SK-N-MC (cell line): ENCODE measurements around the gene TXNRD1.

Source experiments
- DNase-seq: peaks from one replicate; pipeline ENCODE4 v3.0.0-alpha.2; 2011; ENCODE audit warnings: low read depth, low spot score
- H3K27ac ChIP-seq: fragments of 200-600 bp; sonication (generic); 2 replicates; pipeline ENCODE4 v1.5.1; 2016; ENCODE audit warnings: mixed run types
- H3K36me3 ChIP-seq: fragments of 200-600 bp; sonication (generic); 2 replicates; pipeline ENCODE4 v1.6.1; 2017; ENCODE audit warnings: antibody characterized with exemption, low read length, mixed read lengths; ENCODE audit not compliant: insufficient read depth
- H3K4me3 ChIP-seq: fragments of 200-600 bp; sonication (generic); 2 replicates; pipeline ENCODE4 v1.5.1; 2016
- H3K9ac ChIP-seq: fragments of 200-600 bp; sonication (generic); 2 replicates; pipeline ENCODE4 v1.8.0; 2017; ENCODE audit warnings: mixed run types, mixed read lengths; ENCODE audit not compliant: insufficient read length
- H3K9me3 ChIP-seq: fragments of 200-600 bp; sonication (generic); 2 replicates; pipeline ENCODE4 v1.6.1; 2017; ENCODE audit warnings: low read depth, mild to moderate bottlenecking, antibody characterized with exemption, low read length, moderate library complexity, mixed read lengths
- EZH2 ChIP-seq: fragments of 200-600 bp; sonication (generic); IDR thresholded peaks from one replicate; pipeline ENCODE4 v1.6.1; 2017; ENCODE audit warnings: antibody characterized with exemption
- FOXP2 ChIP-seq: optimal IDR thresholded peaks from 2 replicates; pipeline ENCODE3; 2011; ENCODE audit warnings: mild to moderate bottlenecking, moderate library complexity; ENCODE audit not compliant: insufficient read depth; ENCODE audit errors: extremely low read length, control extremely low read depth
- POLR2AphosphoS5 ChIP-seq: IDR thresholded peaks from 2 replicates; pipeline ENCODE4 v1.6.1; 2012; ENCODE audit warnings: mild to moderate bottlenecking, low read depth, low read length, borderline replicate concordance

Gene TXNRD1

GRCh38 chr12:104294927-104295668, 79.5 kb downstream of the TXNRD1 start:
- no peak for DNase-seq
- H3K9me3 ChIP-seq, result no peaks in the 10 kb centered on the region
- peaks cover 81% of the 10 kb centered on the region for H3K36me3 ChIP-seq
- H3K9ac ChIP-seq, result no peak overlapping the region
- no peak overlapping the region for H3K4me3 ChIP-seq
- no peak for TF ChIP-seq POLR2AphosphoS5
- TF ChIP-seq FOXP2, result no peak
- TF ChIP-seq EZH2, result no peak
- H3K27ac ChIP-seq, result no peak overlapping the region

- Histone ChIP-seq H3K27ac (no peak overlapping the region), H3K9ac (no peak overlapping the region), H3K4me3 (no peak overlapping the region), H3K36me3 (peaks cover 86% of the 10 kb centered on the region), H3K9me3 (no peaks in the 10 kb centered on the region)
- DNase-seq, result no peak
- TF ChIP-seq POLR2AphosphoS5 (no peak), EZH2 (no peak)
Observed at GRCh38 chr12:104295954-104296353, 80.4 kb downstream of the TXNRD1 start.

GRCh38 chr12:104296718-104297117, 81.1 kb downstream of the TXNRD1 start:
- no peak for TF ChIP-seq EZH2
- no peak for TF ChIP-seq POLR2AphosphoS5
- no peak for TF ChIP-seq FOXP2
- H3K36me3 ChIP-seq, result peaks cover 84% of the 10 kb centered on the region
- no peak for DNase-seq

GRCh38 chr12:104297477-104298113, 82.0 kb downstream of the TXNRD1 start:
- no peak overlapping the region for H3K27ac ChIP-seq
- no peaks in the 10 kb centered on the region for H3K9me3 ChIP-seq
- no peak overlapping the region for H3K9ac ChIP-seq
- no peak for DNase-seq
- H3K4me3 ChIP-seq, result no peak overlapping the region
- H3K36me3 ChIP-seq, result peaks cover 79% of the 10 kb centered on the region
- no peak for TF ChIP-seq FOXP2
- no peak for TF ChIP-seq POLR2AphosphoS5
- no peak for TF ChIP-seq EZH2

More at GRCh38 chr12:104296718-104297117, 81.1 kb downstream of the TXNRD1 start:
- no peak overlapping the region for H3K27ac ChIP-seq
- H3K9me3 ChIP-seq, result no peaks in the 10 kb centered on the region
- no peak overlapping the region for H3K4me3 ChIP-seq
- no peak overlapping the region for H3K9ac ChIP-seq

- TF ChIP-seq FOXP2, result no peak
- TF ChIP-seq POLR2AphosphoS5, result no peak
- no peak for TF ChIP-seq EZH2
- Histone ChIP-seq H3K4me3 (no peak overlapping the region), H3K36me3 (peaks cover 82% of the 10 kb centered on the region), H3K27ac (peak overlapping the region; percentile 22), H3K9me3 (no peaks in the 10 kb centered on the region), H3K9ac (no peak overlapping the region)
- DNase-seq, result no peak
Observed at GRCh38 chr12:104299842-104300481, 84.4 kb downstream of the TXNRD1 start.

- peaks cover 71% of the 10 kb centered on the region for H3K36me3 ChIP-seq
- H3K9me3 ChIP-seq, result no peaks in the 10 kb centered on the region
Observed at GRCh38 chr12:104303538-104304151, 88.1 kb downstream of the TXNRD1 start, which contains the start of gene EID3. Gene EID3, plus strand, starts transcription at chr12:104303739. Its CDS starts 196 bp downstream, at chr12:104303935.

GRCh38 chr12:104304261-104305009, 88.9 kb downstream of the TXNRD1 start:
- TF ChIP-seq POLR2AphosphoS5 (no peak), EZH2 (no peak), FOXP2 (no peak)
- Histone ChIP-seq H3K36me3 (peaks cover 67% of the 10 kb centered on the region), H3K9ac (no peak overlapping the region), H3K4me3 (no peak overlapping the region), H3K27ac (no peak overlapping the region), H3K9me3 (no peaks in the 10 kb centered on the region)
- DNase-seq, result no peak

More at GRCh38 chr12:104303538-104304151, 88.1 kb downstream of the TXNRD1 start, which contains the start of gene EID3:
- no peak for TF ChIP-seq FOXP2
- TF ChIP-seq POLR2AphosphoS5, result no peak
- no peak for TF ChIP-seq EZH2
- Histone ChIP-seq H3K9ac (no peak within 1 kb of the TSS), H3K4me3 (no peak within 1 kb of the TSS), H3K27ac (no peak within 1 kb of the TSS)
- DNase-seq, result no peak

- DNase-seq, result no peak
- H3K9ac ChIP-seq, result no peak overlapping the region
- H3K27ac ChIP-seq, result no peak overlapping the region; the same call in 1 of the 2 replicates
- H3K9me3 ChIP-seq, result no peaks in the 10 kb centered on the region
- no peak overlapping the region for H3K4me3 ChIP-seq
- peaks cover 63% of the 10 kb centered on the region for H3K36me3 ChIP-seq
- TF ChIP-seq EZH2, result no peak
- no peak for TF ChIP-seq POLR2AphosphoS5
- no peak for TF ChIP-seq FOXP2
Observed at GRCh38 chr12:104305349-104305748, 89.8 kb downstream of the TXNRD1 start.
